Left ventricle myocardium inferior (tissue), 1 donor: ENCODE results near the gene ADAMTS1. TPM values are rescaled to one million over a fixed set of nuclear protein-coding genes. Genes with fewer than 3 reads are reported as not detected.

Experiments
- DNase-seq: peaks from one replicate; pipeline ENCODE4 v3.0.0-alpha.2; 2020
- H3K27ac ChIP-seq: fragments of 200-600 bp; replicated peaks from 2 replicates; pipeline ENCODE4 v1.8.0; 2021
- H3K27me3 ChIP-seq: fragments of 200-600 bp; 2 replicates; pipeline ENCODE4 v1.8.0; 2021; ENCODE audit warnings: low read depth
- H3K36me3 ChIP-seq: fragments of 200-600 bp; 2 replicates; pipeline ENCODE4 v1.8.0; 2021
- H3K4me1 ChIP-seq: fragments of 200-600 bp; 2 replicates; pipeline ENCODE4 v1.8.0; 2021
- H3K4me3 ChIP-seq: fragments of 200-600 bp; 2 replicates; pipeline ENCODE4 v1.8.0; 2021; ENCODE audit warnings: mild to moderate bottlenecking, moderate library complexity
- H3K9me3 ChIP-seq: fragments of 200-600 bp; replicated peaks from 2 replicates; pipeline ENCODE4 v1.8.0; 2021
- CTCF ChIP-seq: fragments of 200-600 bp; IDR thresholded peaks from 2 replicates; pipeline ENCODE4 v1.8.0; 2021; ENCODE audit warnings: antibody characterized with exemption, mild to moderate bottlenecking, borderline replicate concordance
- intact Hi-C: fragments of 100-400 bp; cut with micrococcal nuclease; formaldehyde crosslinking; loops from one replicate; pipeline ENCODE4 v1.11.0; 2022
- total RNA-seq: library from RNA; stranded (reverse); fragmentation: NEBNext Ultra II Directional; extraction: Animal tissue kit (Norgen Biotek cat#: 25700); gene quantifications from one replicate; pipeline ENCODE4 v1.2.1, GENCODE V29; 2021
- donor health status: DM: no; HTN: yes; CAD: no; lungs with severe emphysema.

Gene ADAMTS1
- total RNA-seq, 1 donor from 2014 or later: 56.7 TPM

GRCh38 chr21:26884436-26884835 lies 39.2 kb upstream of the ADAMTS1 start:
- DNase-seq: no peak
- H3K4me3 ChIP-seq: no peak overlapping the region
- peaks cover 4% of the 10 kb centered on the region for H3K4me1 ChIP-seq
- H3K27me3 ChIP-seq: no peaks in the 10 kb centered on the region
- H3K27ac ChIP-seq: no peak overlapping the region
- TF ChIP-seq CTCF: no peak
- H3K36me3 ChIP-seq: no peaks in the 10 kb centered on the region
- intact Hi-C loops: no loop called here
- no peaks in the 10 kb centered on the region for H3K9me3 ChIP-seq

GRCh38 chr21:26883768-26884167 lies 38.6 kb upstream of the ADAMTS1 start:
- Histone ChIP-seq H3K36me3 (no peaks in the 10 kb centered on the region), H3K4me3 (no peak overlapping the region), H3K27ac (peak overlapping the region; percentile 36), H3K9me3 (no peaks in the 10 kb centered on the region), H3K4me1 (peaks cover 4% of the 10 kb centered on the region), H3K27me3 (no peaks in the 10 kb centered on the region)
- DNase-seq: no peak
- intact Hi-C loops: no loop called here
- TF ChIP-seq CTCF: no peak

DNA sequence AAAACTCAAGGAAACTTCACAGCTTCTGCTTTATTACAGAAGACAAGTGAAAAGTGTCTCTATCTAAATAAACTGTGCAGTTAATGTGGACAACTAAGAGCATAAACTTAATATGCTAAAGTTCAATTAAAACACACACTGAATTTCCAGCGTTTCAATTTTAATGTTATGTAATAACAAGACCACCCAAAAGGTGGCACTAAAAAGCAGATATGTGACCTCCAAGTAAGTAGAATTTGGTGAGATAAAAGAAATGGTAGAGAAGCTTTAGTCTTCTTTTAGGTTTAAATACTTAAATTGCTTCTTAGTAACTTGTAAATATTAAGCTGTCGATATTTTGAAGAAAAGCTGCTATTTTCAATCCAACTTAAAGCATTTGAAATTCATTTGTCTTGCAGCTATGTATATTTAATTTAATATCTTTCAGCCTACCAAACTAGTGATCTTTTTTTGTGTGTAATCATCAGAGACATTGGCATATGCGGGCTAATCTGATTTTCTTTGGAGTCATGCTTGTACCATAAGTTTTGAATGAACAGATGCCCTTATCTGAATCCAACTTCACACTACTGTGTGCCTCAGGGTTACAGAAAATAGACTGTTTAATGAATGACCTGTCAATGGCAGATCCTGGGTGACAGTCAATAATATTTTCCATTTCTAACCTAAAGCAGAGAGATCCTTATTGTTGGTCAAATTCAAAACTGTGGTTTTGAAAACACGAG lies 36.5 kb upstream of the ADAMTS1 start:
- Histone ChIP-seq H3K27ac (no peak overlapping the region), H3K36me3 (no peaks in the 10 kb centered on the region), H3K9me3 (no peaks in the 10 kb centered on the region), H3K27me3 (no peaks in the 10 kb centered on the region), H3K4me3 (no peak overlapping the region), H3K4me1 (peaks cover 4% of the 10 kb centered on the region)
- TF ChIP-seq CTCF: peak; percentile 58
- intact Hi-C loops: no loop called here
- DNase-seq: no peak

DNA sequence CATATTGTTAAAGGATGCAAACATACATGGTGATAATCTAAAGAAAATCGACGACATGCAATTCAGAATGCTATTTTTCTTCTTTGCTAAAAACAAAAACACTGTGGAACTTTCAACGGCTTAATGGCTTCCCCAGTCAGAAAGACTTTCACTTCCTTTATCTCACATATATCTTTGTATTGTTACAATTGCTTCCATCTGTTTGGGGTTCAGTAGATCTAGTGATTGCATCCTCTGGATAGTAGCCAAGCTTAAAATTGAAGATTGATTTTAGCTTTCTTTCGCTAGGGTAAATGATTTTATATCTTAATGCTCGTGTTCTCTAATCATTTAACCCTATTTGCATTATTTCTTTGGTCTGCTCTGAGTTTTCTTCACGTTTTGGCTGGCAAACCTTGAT lies 31.8 kb upstream of the ADAMTS1 start:
- Histone ChIP-seq H3K4me3 (no peak overlapping the region), H3K36me3 (no peaks in the 10 kb centered on the region), H3K9me3 (peaks cover 15% of the 10 kb centered on the region), H3K27me3 (no peaks in the 10 kb centered on the region), H3K4me1 (no peaks in the 10 kb centered on the region), H3K27ac (no peak overlapping the region)
- DNase-seq: no peak
- no peak for TF ChIP-seq CTCF
- intact Hi-C loops: no loop called here

GRCh38 chr21:26874347-26874746 lies 29.1 kb upstream of the ADAMTS1 start:
- TF ChIP-seq CTCF: no peak
- Histone ChIP-seq H3K27me3 (no peaks in the 10 kb centered on the region), H3K9me3 (peaks cover 30% of the 10 kb centered on the region), H3K4me1 (no peaks in the 10 kb centered on the region), H3K27ac (no peak overlapping the region), H3K4me3 (no peak overlapping the region), H3K36me3 (no peaks in the 10 kb centered on the region)
- no peak for DNase-seq
- intact Hi-C loops: no loop called here
